ENCODE data around the gene PDE4B.

DNA sequence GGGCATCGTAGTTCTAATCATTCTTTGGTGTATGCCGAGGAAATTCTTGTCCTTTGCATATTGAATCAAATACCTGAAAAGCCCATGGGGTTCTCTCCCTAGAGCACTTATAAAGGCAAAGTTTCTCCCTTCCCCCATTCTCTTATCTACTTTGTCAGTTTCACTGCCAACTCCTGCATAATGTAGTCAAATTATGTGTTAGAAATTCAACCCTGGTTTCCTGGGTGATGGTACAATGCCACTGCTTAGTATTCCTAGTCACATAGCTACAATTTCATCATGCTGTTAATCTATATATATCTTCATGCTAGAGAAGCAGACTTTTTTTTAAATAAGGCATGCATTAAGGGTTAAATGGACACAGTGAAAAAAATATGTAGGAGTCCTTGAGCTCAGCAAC lies 119.0 kb downstream of the PDE4B start:
- TF ChIP-seq, protein P1, sequence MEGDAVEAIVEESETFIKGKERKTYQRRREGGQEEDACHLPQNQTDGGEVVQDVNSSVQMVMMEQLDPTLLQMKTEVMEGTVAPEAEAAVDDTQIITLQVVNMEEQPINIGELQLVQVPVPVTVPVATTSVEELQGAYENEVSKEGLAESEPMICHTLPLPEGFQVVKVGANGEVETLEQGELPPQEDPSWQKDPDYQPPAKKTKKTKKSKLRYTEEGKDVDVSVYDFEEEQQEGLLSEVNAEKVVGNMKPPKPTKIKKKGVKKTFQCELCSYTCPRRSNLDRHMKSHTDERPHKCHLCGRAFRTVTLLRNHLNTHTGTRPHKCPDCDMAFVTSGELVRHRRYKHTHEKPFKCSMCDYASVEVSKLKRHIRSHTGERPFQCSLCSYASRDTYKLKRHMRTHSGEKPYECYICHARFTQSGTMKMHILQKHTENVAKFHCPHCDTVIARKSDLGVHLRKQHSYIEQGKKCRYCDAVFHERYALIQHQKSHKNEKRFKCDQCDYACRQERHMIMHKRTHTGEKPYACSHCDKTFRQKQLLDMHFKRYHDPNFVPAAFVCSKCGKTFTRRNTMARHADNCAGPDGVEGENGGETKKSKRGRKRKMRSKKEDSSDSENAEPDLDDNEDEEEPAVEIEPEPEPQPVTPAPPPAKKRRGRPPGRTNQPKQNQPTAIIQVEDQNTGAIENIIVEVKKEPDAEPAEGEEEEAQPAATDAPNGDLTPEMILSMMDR (IDR thresholded peaks at IDR 0.05): no peak
- TF ChIP-seq EP300 (IDR thresholded peaks at IDR 0.05): no peak
